ENCODE results near the gene EIF5.

DNA sequence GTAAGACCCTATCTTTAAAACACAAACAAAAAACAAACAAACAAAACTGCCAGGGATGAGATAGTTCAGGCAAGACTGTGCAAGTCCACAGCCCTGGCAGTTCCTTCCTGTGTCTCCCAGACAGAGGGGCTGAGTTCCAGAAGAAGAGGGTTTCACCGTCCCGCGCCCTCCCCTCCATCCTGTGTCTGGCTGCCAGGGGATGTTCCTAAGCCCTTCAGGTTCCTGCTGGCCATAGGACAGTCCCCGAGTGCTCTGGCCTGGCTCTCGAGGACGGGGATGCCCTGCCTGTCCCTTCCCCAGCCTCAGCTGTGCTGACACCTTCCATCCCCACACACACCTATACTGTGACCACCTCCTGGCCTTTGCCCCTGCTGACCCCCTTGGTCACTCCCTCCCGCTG lies 40.6 kb upstream of the EIF5 start:
- TF ChIP-seq, protein P1, sequence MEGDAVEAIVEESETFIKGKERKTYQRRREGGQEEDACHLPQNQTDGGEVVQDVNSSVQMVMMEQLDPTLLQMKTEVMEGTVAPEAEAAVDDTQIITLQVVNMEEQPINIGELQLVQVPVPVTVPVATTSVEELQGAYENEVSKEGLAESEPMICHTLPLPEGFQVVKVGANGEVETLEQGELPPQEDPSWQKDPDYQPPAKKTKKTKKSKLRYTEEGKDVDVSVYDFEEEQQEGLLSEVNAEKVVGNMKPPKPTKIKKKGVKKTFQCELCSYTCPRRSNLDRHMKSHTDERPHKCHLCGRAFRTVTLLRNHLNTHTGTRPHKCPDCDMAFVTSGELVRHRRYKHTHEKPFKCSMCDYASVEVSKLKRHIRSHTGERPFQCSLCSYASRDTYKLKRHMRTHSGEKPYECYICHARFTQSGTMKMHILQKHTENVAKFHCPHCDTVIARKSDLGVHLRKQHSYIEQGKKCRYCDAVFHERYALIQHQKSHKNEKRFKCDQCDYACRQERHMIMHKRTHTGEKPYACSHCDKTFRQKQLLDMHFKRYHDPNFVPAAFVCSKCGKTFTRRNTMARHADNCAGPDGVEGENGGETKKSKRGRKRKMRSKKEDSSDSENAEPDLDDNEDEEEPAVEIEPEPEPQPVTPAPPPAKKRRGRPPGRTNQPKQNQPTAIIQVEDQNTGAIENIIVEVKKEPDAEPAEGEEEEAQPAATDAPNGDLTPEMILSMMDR (IDR thresholded peaks at IDR 0.05) = no peak
- no peak for TF ChIP-seq POLR2A (IDR thresholded peaks at IDR 0.05)

Measured in heart left ventricle (tissue), 13 donors.